ENCODE data around the gene AFF3. TPM values are rescaled to one million over a fixed set of nuclear protein-coding genes. Genes with fewer than 3 reads are reported as not detected.

Gene AFF3
- total and polyA plus RNA-seq, 2 of the 4 experiments (the other 2 are of a cell fraction), result 12.9 to 14.3 TPM

GRCh38 chr2:99621774-99622173, 520.6 kb downstream of the AFF3 start:
- Histone ChIP-seq H2BK20ac (ENCODE audit: low read depth, low read length) (no peak overlapping the region), H2BK5ac (ENCODE audit: low read depth, low read length, poor library complexity, severe bottlenecking) (no peak overlapping the region), H3K27me3 (ENCODE audit: control insufficient read depth, insufficient read depth, low read length) (no peaks in the 10 kb centered on the region), H4K91ac (ENCODE audit: insufficient read depth, low read depth, low read length) (no peak overlapping the region), H3K9ac (ENCODE audit: low read depth, low read length) (no peak overlapping the region), H2AK9ac (replicated peaks; ENCODE audit: low read depth, low read length, poor library complexity) (no peak overlapping the region), H3K14ac (replicated peaks; ENCODE audit: low read depth, low read length) (no peak overlapping the region), H3K18ac (ENCODE audit: low read depth, low read length) (no peak overlapping the region), H4K20me1 (ENCODE audit: insufficient read depth, low read length) (no peaks in the 10 kb centered on the region), H3K4me2 (ENCODE audit: low read depth, low read length) (no peak overlapping the region), H2BK120ac (ENCODE audit: low read depth, low read length) (no peak overlapping the region), H3K4me1 (ENCODE audit: control insufficient read depth, insufficient read depth, low read length) (no peaks in the 10 kb centered on the region), H3K9me3 (ENCODE audit: control insufficient read depth, insufficient read depth, low read length) (no peaks in the 10 kb centered on the region), H3K4ac (ENCODE audit: low read depth, low read length) (no peak overlapping the region), H3K79me1 (ENCODE audit: low read depth in 1 of 2, low read length in 2 of 2) (no peaks in the 10 kb centered on the region), H3K23ac (ENCODE audit: low read depth, low read length) (no peak overlapping the region), H3K9me1 (ENCODE audit: insufficient read depth, low read length) (peaks cover 3% of the 10 kb centered on the region; the same call in 1 of the 2 replicates), H4K5ac (ENCODE audit: low read depth, low read length) (no peak overlapping the region), H4K8ac (ENCODE audit: low read depth in 2 of 2, low read length in 2 of 2) (no peak overlapping the region), H3K36me3 (ENCODE audit: control insufficient read depth, insufficient read depth, low read length) (peaks cover 5% of the 10 kb centered on the region; the same call in 1 of the 2 replicates), H3K27ac (ENCODE audit: insufficient read depth, low read length) (no peak overlapping the region), H3K56ac (ENCODE audit: extremely low read depth, insufficient read depth, low read length) (no peak overlapping the region), H2AFZ (replicated peaks; ENCODE audit: low read length, poor library complexity) (no peak overlapping the region), H2AK5ac (ENCODE audit: low read depth, low read length) (no peak overlapping the region), H2BK15ac (ENCODE audit: low read depth, low read length) (no peak overlapping the region), H3K4me3 (ENCODE audit: insufficient read depth, low read depth, low read length) (no peak overlapping the region)
- POLR2A ChIA-PET (ENCODE audit: unreplicated experiment), result no interaction called here
- TF ChIP-seq MXI1 (IDR thresholded peaks at IDR 0.05; ENCODE audit: borderline replicate concordance, low read depth, low read length), result no peak
- TF ChIP-seq SMC3 (IDR thresholded peaks at IDR 0.05; ENCODE audit: low read depth, low read length), result no peak
- TF ChIP-seq BHLHE40 (IDR thresholded peaks at IDR 0.05; ENCODE audit: low read depth, low read length), result no peak
- TF ChIP-seq MAFK (IDR thresholded peaks at IDR 0.05; ENCODE audit: low read depth, low read length), result no peak
- TF ChIP-seq CTCF (conservative IDR thresholded peaks at IDR 0.05; ENCODE audit: low read depth, low read length), result no peak
- no peak for TF ChIP-seq ELK1 (IDR thresholded peaks at IDR 0.05; ENCODE audit: borderline replicate concordance, low read depth, low read length)
- in situ Hi-C loops (cut with MboI; ENCODE audit: low sequenced_read_pairs), result no loop called here
- no CpG with 5 or more reads among the region's 5 CpGs for WGBS, 2 experiments (ENCODE audit: extremely low coverage in 2 of 2, insufficient read length in 1 of 2)
- ATAC-seq (ENCODE audit: low read depth) (no peak), DNase-seq (no peak)
- CTCF ChIA-PET, result no interaction called here
- dilution Hi-C loops (cut with HindIII; ENCODE audit: low sequenced_read_pairs, unreplicated experiment), result no loop called here
- intact Hi-C loops (cut with micrococcal nuclease), result no loop called here
- no TSS peak for BruUV-seq (replicated peaks)

Data from IMR-90 (cell line).